Neural cell (in vitro differentiated cells): ENCODE data around the gene THRB. TPM values are rescaled to one million over a fixed set of nuclear protein-coding genes. Genes with fewer than 3 reads are reported as not detected.

ENCODE experiments used
- H2AFZ ChIP-seq: fragments of 200-600, 300-800 bp; sonication (generic), shearing (Covaris generic); 2 replicates; pipeline ENCODE4 v1.6.0; 2014; ENCODE audit warnings: low read depth, mild to moderate bottlenecking, antibody characterized with exemption, low read length, moderate library complexity
- H3F3A ChIP-seq: fragments of 200-600 bp; shearing (Covaris generic); 2 replicates; pipeline ENCODE4 v1.6.1; 2016; ENCODE audit warnings: mild to moderate bottlenecking, moderate library complexity, mixed read lengths, antibody characterized with exemption, low read length; ENCODE audit not compliant: insufficient read depth, poor library complexity, severe bottlenecking
- H3K27ac ChIP-seq: fragments of 200-600, 300-800 bp; sonication (generic), shearing (Covaris generic); 2 replicates; pipeline ENCODE4 v1.5.1; 2014; ENCODE audit warnings: mild to moderate bottlenecking, low read length, moderate library complexity
- H3K27me3 ChIP-seq: fragments of 300-800, 200-600 bp; sonication (generic), shearing (Covaris generic); 2 replicates; pipeline ENCODE4 v1.6.0; 2014; ENCODE audit warnings: mild to moderate bottlenecking, low read depth, low read length, moderate library complexity; ENCODE audit not compliant: insufficient read depth
- H3K36me3 ChIP-seq: fragments of 300-800, 200-600 bp; sonication (generic), shearing (Covaris generic); 2 replicates; pipeline ENCODE4 v1.5.1; 2014; ENCODE audit warnings: mild to moderate bottlenecking, antibody characterized with exemption, low read length, moderate library complexity; ENCODE audit not compliant: insufficient read depth
- H3K4me2 ChIP-seq: fragments of 300-800, 200-600 bp; sonication (generic), shearing (Covaris generic); 2 replicates; pipeline ENCODE4 v1.6.0; 2014; ENCODE audit warnings: mild to moderate bottlenecking, low read length
- H3K4me3 ChIP-seq: fragments of 300-800, 200-600 bp; sonication (generic), shearing (Covaris generic); 2 replicates; pipeline ENCODE4 v1.5.1; 2014; ENCODE audit warnings: mild to moderate bottlenecking, low read length, moderate library complexity
- H3K79me2 ChIP-seq: fragments of 200-600 bp; shearing (Covaris generic); replicated peaks from 2 replicates; pipeline ENCODE4 v1.6.0; 2014; ENCODE audit warnings: mild to moderate bottlenecking, low read length, moderate library complexity; ENCODE audit not compliant: insufficient read depth
- H3K9ac ChIP-seq: fragments of 300-800, 200-600 bp; sonication (generic), shearing (Covaris generic); 2 replicates; pipeline ENCODE4 v1.6.1; 2016; ENCODE audit warnings: mild to moderate bottlenecking, low read length, mixed read lengths
- H3K9me2 ChIP-seq: fragments of 200-600 bp; shearing (Covaris generic); 2 replicates; pipeline ENCODE4 v1.6.1; 2016; ENCODE audit warnings: mild to moderate bottlenecking, low read length, mixed read lengths; ENCODE audit not compliant: insufficient read depth
- H3K9me3 ChIP-seq: fragments of 200-600, 300-800 bp; sonication (generic), shearing (Covaris generic); 2 replicates; pipeline ENCODE4 v1.6.1; 2016; ENCODE audit warnings: mild to moderate bottlenecking, mixed run types, low read length, moderate library complexity, mixed read lengths
- H4K20me1 ChIP-seq: fragments of 200-600 bp; shearing (Covaris generic); 2 replicates; pipeline ENCODE4 v1.6.1; 2016; ENCODE audit warnings: mild to moderate bottlenecking, mixed run types; ENCODE audit not compliant: insufficient read depth
- EP300 ChIP-seq: fragments of 450-650 bp; conservative IDR thresholded peaks from 2 replicates; pipeline ENCODE4 v1.6.1; 2014; ENCODE audit warnings: antibody characterized with exemption, mild to moderate bottlenecking, moderate library complexity; ENCODE audit not compliant: poor library complexity, severe bottlenecking
- EZH2 ChIP-seq: fragments of 200-600, 300-800 bp; shearing (Covaris generic), sonication (generic); IDR thresholded peaks from 2 replicates; pipeline ENCODE4 v1.6.1; 2014; ENCODE audit warnings: antibody characterized with exemption, low read length, borderline replicate concordance, mild to moderate bottlenecking; ENCODE audit not compliant: insufficient read depth, poor library complexity, severe bottlenecking
- MXI1 ChIP-seq: fragments of 450-650 bp; conservative IDR thresholded peaks from 2 replicates; pipeline ENCODE4 v1.6.1; 2014; ENCODE audit warnings: antibody characterized with exemption, mild to moderate bottlenecking; ENCODE audit not compliant: poor library complexity, severe bottlenecking
- POLR2AphosphoS5 ChIP-seq: IDR thresholded peaks from 2 replicates; pipeline ENCODE4 v1.6.1; 2012
- RAD21 ChIP-seq: fragments of 450-650 bp; conservative IDR thresholded peaks from 2 replicates; pipeline ENCODE4 v1.6.1; 2014; ENCODE audit warnings: antibody characterized with exemption, mild to moderate bottlenecking, moderate library complexity
- SMC3 ChIP-seq: fragments of 450-650 bp; conservative IDR thresholded peaks from 2 replicates; pipeline ENCODE4 v1.6.1; 2014; ENCODE audit warnings: antibody characterized with exemption, mild to moderate bottlenecking, moderate library complexity; ENCODE audit not compliant: poor library complexity
- TAF1 ChIP-seq: IDR thresholded peaks from 2 replicates; pipeline ENCODE4 v1.6.1; 2012; ENCODE audit warnings: low read depth
- polyA plus RNA-seq: library from polyadenylated mRNA; depleted of rRNA; stranded (reverse); fragments of >200 nt; gene quantifications from 2 replicates; pipeline ENCODE4 v1.2.3, GENCODE V29; 2014
- TF ChIP-seq, protein P1 (sequence below): IDR thresholded peaks from 2 replicates; pipeline ENCODE4 v1.6.1; 2012; ENCODE audit warnings: borderline replicate concordance
- TF ChIP-seq, protein P2 (sequence below): fragments of 450-650 bp; IDR thresholded peaks from 2 replicates; pipeline ENCODE4 v1.5.1; 2014; ENCODE audit warnings: antibody characterized with exemption, mild to moderate bottlenecking, moderate library complexity; ENCODE audit not compliant: poor library complexity, severe bottlenecking

THRB gene
- polyA plus RNA-seq, 1 donor from 2014 or later: 1.7 TPM

DNA sequence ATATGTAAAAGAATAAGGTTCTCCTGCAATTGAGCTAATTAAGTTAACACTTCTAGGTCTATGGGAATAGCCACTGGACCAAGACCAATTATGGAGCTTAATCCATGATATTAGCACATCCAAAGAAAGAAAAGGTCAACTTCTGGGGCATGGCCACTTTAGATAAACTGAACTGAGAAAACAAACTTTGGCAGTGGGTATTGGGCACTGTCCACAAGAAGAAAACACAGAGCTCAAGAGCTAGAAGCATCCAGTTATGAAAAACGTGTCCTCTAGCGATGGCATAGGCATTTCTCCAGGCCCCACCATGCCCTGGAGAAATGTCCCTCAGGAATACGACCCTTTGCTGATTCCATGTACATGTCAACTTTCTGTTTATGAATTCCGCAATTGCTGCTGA, 87.8 kb downstream of the THRB start:
- H3K27ac ChIP-seq: no peak overlapping the region

DNA sequence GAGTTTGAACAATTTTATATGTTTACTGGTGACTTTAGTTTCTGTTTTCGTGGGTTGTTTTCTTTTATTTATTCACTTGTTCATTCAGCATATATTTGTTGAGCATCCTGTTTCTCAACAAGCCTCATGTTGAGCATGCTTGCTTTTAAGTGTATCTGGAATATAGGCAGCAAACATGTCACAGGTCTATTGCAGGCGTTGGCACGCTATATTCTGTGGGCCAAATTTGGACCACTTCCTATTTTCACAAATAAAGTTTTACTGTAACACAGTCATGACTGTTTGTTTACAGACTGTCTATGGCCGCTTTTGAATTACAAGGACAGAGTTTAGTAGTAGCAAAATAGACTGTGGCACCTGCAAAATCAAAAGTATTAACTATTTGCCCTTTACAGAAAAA, 89.6 kb downstream of the THRB start:
- H3K36me3 ChIP-seq: no peaks in the 10 kb centered on the region
- no peak overlapping the region for H2AFZ ChIP-seq
- no peaks in the 10 kb centered on the region for H3K79me2 ChIP-seq
- no peak for TF ChIP-seq SMC3
- TF ChIP-seq TAF1: no peak
- no peak for TF ChIP-seq POLR2AphosphoS5
- TF ChIP-seq EZH2: no peak
- TF ChIP-seq EP300: no peak
- TF ChIP-seq, protein P1, sequence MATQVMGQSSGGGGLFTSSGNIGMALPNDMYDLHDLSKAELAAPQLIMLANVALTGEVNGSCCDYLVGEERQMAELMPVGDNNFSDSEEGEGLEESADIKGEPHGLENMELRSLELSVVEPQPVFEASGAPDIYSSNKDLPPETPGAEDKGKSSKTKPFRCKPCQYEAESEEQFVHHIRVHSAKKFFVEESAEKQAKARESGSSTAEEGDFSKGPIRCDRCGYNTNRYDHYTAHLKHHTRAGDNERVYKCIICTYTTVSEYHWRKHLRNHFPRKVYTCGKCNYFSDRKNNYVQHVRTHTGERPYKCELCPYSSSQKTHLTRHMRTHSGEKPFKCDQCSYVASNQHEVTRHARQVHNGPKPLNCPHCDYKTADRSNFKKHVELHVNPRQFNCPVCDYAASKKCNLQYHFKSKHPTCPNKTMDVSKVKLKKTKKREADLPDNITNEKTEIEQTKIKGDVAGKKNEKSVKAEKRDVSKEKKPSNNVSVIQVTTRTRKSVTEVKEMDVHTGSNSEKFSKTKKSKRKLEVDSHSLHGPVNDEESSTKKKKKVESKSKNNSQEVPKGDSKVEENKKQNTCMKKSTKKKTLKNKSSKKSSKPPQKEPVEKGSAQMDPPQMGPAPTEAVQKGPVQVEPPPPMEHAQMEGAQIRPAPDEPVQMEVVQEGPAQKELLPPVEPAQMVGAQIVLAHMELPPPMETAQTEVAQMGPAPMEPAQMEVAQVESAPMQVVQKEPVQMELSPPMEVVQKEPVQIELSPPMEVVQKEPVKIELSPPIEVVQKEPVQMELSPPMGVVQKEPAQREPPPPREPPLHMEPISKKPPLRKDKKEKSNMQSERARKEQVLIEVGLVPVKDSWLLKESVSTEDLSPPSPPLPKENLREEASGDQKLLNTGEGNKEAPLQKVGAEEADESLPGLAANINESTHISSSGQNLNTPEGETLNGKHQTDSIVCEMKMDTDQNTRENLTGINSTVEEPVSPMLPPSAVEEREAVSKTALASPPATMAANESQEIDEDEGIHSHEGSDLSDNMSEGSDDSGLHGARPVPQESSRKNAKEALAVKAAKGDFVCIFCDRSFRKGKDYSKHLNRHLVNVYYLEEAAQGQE: no peak
- no peak for TF ChIP-seq RAD21
- TF ChIP-seq MXI1: no peak
- TF ChIP-seq, protein P2, sequence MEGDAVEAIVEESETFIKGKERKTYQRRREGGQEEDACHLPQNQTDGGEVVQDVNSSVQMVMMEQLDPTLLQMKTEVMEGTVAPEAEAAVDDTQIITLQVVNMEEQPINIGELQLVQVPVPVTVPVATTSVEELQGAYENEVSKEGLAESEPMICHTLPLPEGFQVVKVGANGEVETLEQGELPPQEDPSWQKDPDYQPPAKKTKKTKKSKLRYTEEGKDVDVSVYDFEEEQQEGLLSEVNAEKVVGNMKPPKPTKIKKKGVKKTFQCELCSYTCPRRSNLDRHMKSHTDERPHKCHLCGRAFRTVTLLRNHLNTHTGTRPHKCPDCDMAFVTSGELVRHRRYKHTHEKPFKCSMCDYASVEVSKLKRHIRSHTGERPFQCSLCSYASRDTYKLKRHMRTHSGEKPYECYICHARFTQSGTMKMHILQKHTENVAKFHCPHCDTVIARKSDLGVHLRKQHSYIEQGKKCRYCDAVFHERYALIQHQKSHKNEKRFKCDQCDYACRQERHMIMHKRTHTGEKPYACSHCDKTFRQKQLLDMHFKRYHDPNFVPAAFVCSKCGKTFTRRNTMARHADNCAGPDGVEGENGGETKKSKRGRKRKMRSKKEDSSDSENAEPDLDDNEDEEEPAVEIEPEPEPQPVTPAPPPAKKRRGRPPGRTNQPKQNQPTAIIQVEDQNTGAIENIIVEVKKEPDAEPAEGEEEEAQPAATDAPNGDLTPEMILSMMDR: no peak
- no peak overlapping the region for H3K4me3 ChIP-seq
- H3K9me3 ChIP-seq: no peaks in the 10 kb centered on the region
- H3K4me2 ChIP-seq: no peak overlapping the region
- H4K20me1 ChIP-seq: no peaks in the 10 kb centered on the region
- no peaks in the 10 kb centered on the region for H3F3A ChIP-seq
- peaks cover 5% of the 10 kb centered on the region for H3K27me3 ChIP-seq
- H3K9ac ChIP-seq: no peak overlapping the region
- H3K9me2 ChIP-seq: no peaks in the 10 kb centered on the region
- H3K27ac ChIP-seq: no peak overlapping the region

More for the DNA sequence above, 87.8 kb downstream of the THRB start:
- TF ChIP-seq RAD21 (no peak), EZH2 (no peak), MXI1 (no peak), POLR2AphosphoS5 (no peak), TAF1 (no peak), SMC3 (no peak), EP300 (no peak)
- TF ChIP-seq, protein P2: no peak
- TF ChIP-seq, protein P1: no peak
- H4K20me1 ChIP-seq: no peaks in the 10 kb centered on the region
- H3K9me2 ChIP-seq: no peaks in the 10 kb centered on the region
- H3K4me2 ChIP-seq: no peak overlapping the region
- H3K9ac ChIP-seq: no peak overlapping the region
- H3K9me3 ChIP-seq: no peaks in the 10 kb centered on the region
- H3K79me2 ChIP-seq: no peaks in the 10 kb centered on the region
- no peak overlapping the region for H3K4me3 ChIP-seq
- H3K36me3 ChIP-seq: no peaks in the 10 kb centered on the region
- H3K27me3 ChIP-seq: peaks cover 8% of the 10 kb centered on the region
- no peak overlapping the region for H2AFZ ChIP-seq
- H3F3A ChIP-seq: no peaks in the 10 kb centered on the region
